ENCODE results near the gene ZNHIT3. TPM values are rescaled to one million over a fixed set of nuclear protein-coding genes. Genes with fewer than 3 reads are reported as not detected.
A peak's percentile ranks its signal among the peaks of the same experiment; 100 is the strongest.

ZNHIT3 gene
- total RNA-seq, 4 donors from 2014 or later, result 19.7 to 34.5 (median 26.3) TPM

- no peak overlapping the region for H3K27ac ChIP-seq
- TF ChIP-seq, protein P1, sequence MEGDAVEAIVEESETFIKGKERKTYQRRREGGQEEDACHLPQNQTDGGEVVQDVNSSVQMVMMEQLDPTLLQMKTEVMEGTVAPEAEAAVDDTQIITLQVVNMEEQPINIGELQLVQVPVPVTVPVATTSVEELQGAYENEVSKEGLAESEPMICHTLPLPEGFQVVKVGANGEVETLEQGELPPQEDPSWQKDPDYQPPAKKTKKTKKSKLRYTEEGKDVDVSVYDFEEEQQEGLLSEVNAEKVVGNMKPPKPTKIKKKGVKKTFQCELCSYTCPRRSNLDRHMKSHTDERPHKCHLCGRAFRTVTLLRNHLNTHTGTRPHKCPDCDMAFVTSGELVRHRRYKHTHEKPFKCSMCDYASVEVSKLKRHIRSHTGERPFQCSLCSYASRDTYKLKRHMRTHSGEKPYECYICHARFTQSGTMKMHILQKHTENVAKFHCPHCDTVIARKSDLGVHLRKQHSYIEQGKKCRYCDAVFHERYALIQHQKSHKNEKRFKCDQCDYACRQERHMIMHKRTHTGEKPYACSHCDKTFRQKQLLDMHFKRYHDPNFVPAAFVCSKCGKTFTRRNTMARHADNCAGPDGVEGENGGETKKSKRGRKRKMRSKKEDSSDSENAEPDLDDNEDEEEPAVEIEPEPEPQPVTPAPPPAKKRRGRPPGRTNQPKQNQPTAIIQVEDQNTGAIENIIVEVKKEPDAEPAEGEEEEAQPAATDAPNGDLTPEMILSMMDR (IDR thresholded peaks at IDR 0.05), result no peak
- TF ChIP-seq EP300 (IDR thresholded peaks at IDR 0.05) (no peak), POLR2AphosphoS5 (IDR thresholded peaks at IDR 0.05) (no peak), POLR2A (IDR thresholded peaks at IDR 0.05) (no peak)
- peaks cover 84% of the 10 kb centered on the region for H3K36me3 ChIP-seq
Observed at GRCh38 chr17:36527621-36528250, 41.3 kb downstream of the ZNHIT3 start.

DNA sequence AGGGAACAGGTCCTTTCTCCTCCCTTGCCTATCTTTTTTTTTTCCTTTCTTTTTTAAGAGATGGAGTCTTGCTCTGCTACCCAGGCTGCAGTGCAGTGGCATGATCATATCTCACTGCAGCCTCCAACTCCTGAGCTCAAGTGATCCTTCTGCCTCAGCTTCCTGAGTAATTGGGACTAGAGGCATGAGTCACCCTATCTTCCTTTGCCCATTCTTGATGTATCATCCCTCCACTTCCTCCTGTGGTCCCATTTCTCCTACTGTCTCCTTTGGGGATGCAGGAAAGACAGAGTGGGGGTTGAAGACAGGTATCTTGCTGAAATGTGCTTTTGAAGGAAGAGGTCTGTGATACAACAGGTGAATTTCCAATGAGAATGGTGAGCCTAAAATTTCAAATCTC lies 42.6 kb downstream of the ZNHIT3 start:
- H3K9me3 ChIP-seq, result no peaks in the 10 kb centered on the region
- peaks cover 78% of the 10 kb centered on the region for H3K36me3 ChIP-seq
- no peak overlapping the region for H3K4me3 ChIP-seq
- TF ChIP-seq, protein P1 (IDR thresholded peaks at IDR 0.05), result no peak
- no peak for TF ChIP-seq POLR2AphosphoS5 (IDR thresholded peaks at IDR 0.05)
- TF ChIP-seq EP300 (IDR thresholded peaks at IDR 0.05), result no peak
- no peak for TF ChIP-seq POLR2A (IDR thresholded peaks at IDR 0.05)
- H3K4me1 ChIP-seq, result peaks cover 10% of the 10 kb centered on the region
- no peaks in the 10 kb centered on the region for H3K27me3 ChIP-seq
- no peak overlapping the region for H3K27ac ChIP-seq
- peak in 1 of 2 donors; percentile 6 for DNase-seq (ENCODE audit: low spot score in 2 of 2)

More at GRCh38 chr17:36527621-36528250, 41.3 kb downstream of the ZNHIT3 start:
- Histone ChIP-seq H3K4me3 (no peak overlapping the region), H3K9me3 (no peaks in the 10 kb centered on the region), H3K4me1 (no peaks in the 10 kb centered on the region), H3K27me3 (no peaks in the 10 kb centered on the region)
- 93% methylated on average over 7 of the region's 7 CpGs for WGBS
- peak; percentile 42 to 64 for DNase-seq (ENCODE audit: low spot score in 2 of 2)

DNA sequence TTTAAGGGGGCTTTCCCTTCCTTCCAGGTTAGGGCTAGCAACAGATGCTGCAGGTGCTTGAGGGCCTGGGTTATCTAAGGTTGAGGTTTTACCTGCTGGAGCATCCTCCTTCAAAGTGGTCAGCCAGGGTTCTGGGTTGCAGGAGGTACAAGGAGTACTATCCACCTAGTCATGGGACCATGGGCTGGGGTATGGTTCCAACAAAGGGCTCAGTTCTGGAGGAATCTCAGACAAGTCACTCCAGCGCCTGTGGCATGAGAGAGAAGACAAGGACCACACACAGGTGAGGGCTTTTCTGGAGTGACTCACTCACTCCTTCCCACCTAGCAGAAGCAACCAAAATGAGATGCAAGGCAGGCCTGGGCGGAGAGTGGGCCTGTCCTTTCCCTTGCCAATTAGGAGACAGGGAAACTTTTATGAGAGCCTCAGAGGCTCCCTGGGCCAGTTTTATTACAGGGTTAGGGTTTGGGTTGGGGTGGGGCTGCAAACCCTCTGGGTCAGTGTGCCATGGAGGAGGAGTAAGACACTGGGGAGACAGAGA lies 46.0 kb downstream of the ZNHIT3 start:
- peaks cover 51% of the 10 kb centered on the region for H3K36me3 ChIP-seq

GRCh38 chr17:36533935-36534839 lies 47.7 kb downstream of the ZNHIT3 start:
- Histone ChIP-seq H3K4me1 (peaks cover 20% of the 10 kb centered on the region), H3K9me3 (no peaks in the 10 kb centered on the region), H3K27me3 (no peaks in the 10 kb centered on the region), H3K4me3 (peak overlapping the region; percentile 77), H3K36me3 (peaks cover 47% of the 10 kb centered on the region), H3K27ac (peak overlapping the region; percentile 99)
- peak in 1 of 3 donors; percentile 3 for TF ChIP-seq POLR2AphosphoS5 (IDR thresholded peaks at IDR 0.05)
- no peak for TF ChIP-seq EP300 (IDR thresholded peaks at IDR 0.05)
- TF ChIP-seq, protein P1 (IDR thresholded peaks at IDR 0.05), result peak in 1 of 2 donors; percentile 25
- WGBS, result 8% methylated on average over 41 of the region's 48 CpGs
- peak; percentile 83 to 87 for DNase-seq (ENCODE audit: low spot score in 2 of 2)

More for the DNA sequence above, 46.0 kb downstream of the ZNHIT3 start:
- H3K27ac ChIP-seq, result peak overlapping the region; percentile 99
- 62% methylated on average over 2 of the region's 2 CpGs for WGBS
- no peak overlapping the region for H3K4me3 ChIP-seq
- peaks cover 20% of the 10 kb centered on the region for H3K4me1 ChIP-seq
- no peaks in the 10 kb centered on the region for H3K9me3 ChIP-seq
- no peak for TF ChIP-seq EP300 (IDR thresholded peaks at IDR 0.05)
- no peak for TF ChIP-seq POLR2A (IDR thresholded peaks at IDR 0.05)
- TF ChIP-seq, protein P1 (IDR thresholded peaks at IDR 0.05), result no peak
- TF ChIP-seq POLR2AphosphoS5 (IDR thresholded peaks at IDR 0.05), result no peak
- peak in 1 of 2 donors; percentile 42 for DNase-seq (ENCODE audit: low spot score in 2 of 2)
- H3K27me3 ChIP-seq, result no peaks in the 10 kb centered on the region

Data from suprapubic skin (tissue), 4 donors.